HCT116 (cell line): Measurements from ENCODE around the gene ST7. TPM values are rescaled to one million over a fixed set of nuclear protein-coding genes. Genes with fewer than 3 reads are reported as not detected.
A peak's percentile ranks its signal among the peaks of the same experiment; 100 is the strongest.

ENCODE experiments used
- ATAC-seq: fragments of 200-7000 bp; cut with Tn5 transposase; 2 replicates; pipeline ENCODE4 v1.9.1; 2020; ENCODE audit warnings: mild to moderate bottlenecking, moderate library complexity
- BruUV-seq: library from RNA; stranded (reverse); fragments of 400-500 nt; replicated peaks from 2 replicates; lab custom pipeline; 2021; lab: Mats Ljungman, UMichigan
- CTCF ChIA-PET: fragments of 300-600 bp; sonication (Branson Sonifier 250); formaldehyde crosslinking; loops from one replicate; lab custom pipeline; 2021; ENCODE audit warnings: antibody characterized with exemption; lab: Charles Lee
- POLR2A ChIA-PET: fragments of 300-600, 350-600 bp; sonication (Branson Sonifier 250); formaldehyde crosslinking; loops from one replicate; lab custom pipeline; 2021; ENCODE audit warnings: antibody characterized with exemption; lab: Charles Lee
- RAD21 ChIA-PET, 2 experiments: fragments of 300-600 bp; sonication (Branson Sonifier 250); formaldehyde crosslinking; loops; one replicate each; lab custom pipeline; 2023; ENCODE audit warnings: low total read pairs in 2 of 2; ENCODE audit not compliant: uncharacterized antibody in 2 of 2, unreplicated experiment in 2 of 2, low non-redundant PET in 1 of 2; lab: Charles Lee
- DNase-seq: peaks from one replicate; pipeline ENCODE4 v3.0.0-alpha.2; 2010; ENCODE audit warnings: low read depth, low spot score
- H2AFZ ChIP-seq: fragments of 200-600 bp; shearing (Covaris generic), sonication (generic); 2 replicates; pipeline ENCODE4 v1.6.1; 2017; ENCODE audit warnings: low read depth, mixed run types, mixed read lengths, antibody characterized with exemption, low read length; ENCODE audit not compliant: poor library complexity, severe bottlenecking
- H3K27ac ChIP-seq: 2 replicates; pipeline ENCODE4 v1.5.1; 2012; ENCODE audit warnings: low read depth, low read length
- H3K27me3 ChIP-seq: fragments of 200-600 bp; sonication (generic); 2 replicates; pipeline ENCODE4 v1.6.1; 2016; ENCODE audit warnings: mixed run types, low read length, mixed read lengths; ENCODE audit not compliant: insufficient read depth
- H3K36me3 ChIP-seq, 2 experiments: fragments of 200-500 bp in 1 of 2; fragments of 200-600 bp in 1 of 2; sonication (Bioruptor generic) in 1 of 2; sonication (generic) in 1 of 2; 2 replicates each; pipeline versions ENCODE4 v1.5.1 to v1.6.1; 2014 to 2016; ENCODE audit warnings: low read length in 2 of 2, inconsistent platforms in 1 of 2, mixed read lengths in 1 of 2, mixed run types in 1 of 2; ENCODE audit not compliant: insufficient read depth in 2 of 2, control insufficient read depth in 1 of 2
- H3K4me1 ChIP-seq, 2 experiments: fragments of 200-600 bp in 1 of 2; sonication (generic) in 1 of 2; 2 replicates each; pipeline versions ENCODE4 v1.5.1 to v1.6.1; 2012 to 2017; ENCODE audit warnings: low read length in 2 of 2, inconsistent platforms in 1 of 2, mild to moderate bottlenecking in 1 of 2, mixed read lengths in 1 of 2, mixed run types in 1 of 2, moderate library complexity in 1 of 2; ENCODE audit not compliant: insufficient read depth in 2 of 2, control insufficient read depth in 1 of 2
- H3K4me2 ChIP-seq: fragments of 200-600 bp; sonication (generic); 2 replicates; pipeline ENCODE4 v1.6.1; 2017; ENCODE audit warnings: mixed run types, low read length, mixed read lengths
- H3K4me3 ChIP-seq, 2 experiments: fragments of 200-600 bp in 1 of 2; sonication (generic) in 1 of 2; replicated peaks in 1 of 2; 2 replicates each; pipeline ENCODE4 v1.5.1; 2011 to 2016; ENCODE audit warnings: low read length in 2 of 2, control low read depth in 1 of 2, low read depth in 1 of 2, mild to moderate bottlenecking in 1 of 2, mixed read lengths in 1 of 2, mixed run types in 1 of 2
- H3K79me2 ChIP-seq: fragments of 200-600 bp; sonication (generic); 2 replicates; pipeline ENCODE4 v1.6.1; 2017; ENCODE audit warnings: mild to moderate bottlenecking, mixed run types, low read length, moderate library complexity, mixed read lengths; ENCODE audit not compliant: insufficient read depth
- H3K9ac ChIP-seq: fragments of 200-600 bp; sonication (generic); 2 replicates; pipeline ENCODE4 v1.6.1; 2016; ENCODE audit warnings: low read length, mixed read lengths
- H3K9me2 ChIP-seq: fragments of 200-600 bp; sonication (generic), shearing (Covaris generic); 2 replicates; pipeline ENCODE4 v1.6.1; 2017; ENCODE audit warnings: mixed run types, mild to moderate bottlenecking, moderate library complexity; ENCODE audit not compliant: insufficient read depth
- H3K9me3 ChIP-seq, 2 experiments: fragments of 200-500 bp in 1 of 2; fragments of 200-600 bp in 1 of 2; sonication (Bioruptor generic) in 1 of 2; sonication (generic) in 1 of 2; 2 replicates each; pipeline ENCODE4 v1.6.1; 2014 to 2017; ENCODE audit warnings: low read length in 2 of 2, mixed read lengths in 2 of 2, inconsistent platforms in 1 of 2, low read depth in 1 of 2, mild to moderate bottlenecking in 1 of 2, mixed run types in 1 of 2, moderate library complexity in 1 of 2; ENCODE audit not compliant: control insufficient read depth in 1 of 2, insufficient read depth in 1 of 2
- H4K20me1 ChIP-seq: fragments of 200-600 bp; sonication (generic), shearing (Covaris generic); 2 replicates; pipeline ENCODE4 v1.6.1; 2017; ENCODE audit warnings: mixed run types, mild to moderate bottlenecking, moderate library complexity; ENCODE audit not compliant: insufficient read depth
- CBX3 ChIP-seq: IDR thresholded peaks from 2 replicates; pipeline ENCODE4 v1.6.1; 2012; ENCODE audit warnings: low read depth
- CTCF ChIP-seq, 3 experiments: fragments of 200-600 bp in 1 of 3; sonication (generic) in 1 of 3; IDR thresholded peaks in 2 of 3; conservative IDR thresholded peaks in 1 of 3; 2 replicates each; pipeline ENCODE4 v1.5.1; 2012 to 2017; ENCODE audit warnings: low read depth in 2 of 3, low read length in 2 of 3, antibody characterized with exemption in 1 of 3, borderline replicate concordance in 1 of 3, control low read depth in 1 of 3, mild to moderate bottlenecking in 1 of 3, mixed read lengths in 1 of 3, mixed run types in 1 of 3, moderate library complexity in 1 of 3; ENCODE audit not compliant: insufficient read depth in 1 of 3
- RAD21 ChIP-seq: IDR thresholded peaks from 2 replicates; pipeline ENCODE4 v1.6.1; 2012; ENCODE audit warnings: low read depth, mild to moderate bottlenecking
- ZFX ChIP-seq: fragments of 450-650 bp; IDR thresholded peaks from 2 replicates; pipeline ENCODE4 v1.6.1; 2017
- intact Hi-C: fragments of 100-400 bp; cut with micrococcal nuclease; formaldehyde crosslinking; loops from 2 replicates; pipeline ENCODE4 v1.10.0; 2022
- total RNA-seq: library from RNA; stranded (reverse); gene quantifications from one replicate; pipeline ENCODE4 v1.2.1, GENCODE V29; 2021; ENCODE audit not compliant: unreplicated experiment

The ST7 gene
- total RNA-seq, 1 experiment from 2014 or later, result 12.6 TPM

GRCh38 chr7:117012696-117013095 is 59.4 kb downstream of the ST7 start:
- H3K27me3 ChIP-seq, result no peaks in the 10 kb centered on the region
- BruUV-seq, result no TSS peak
- no peaks in the 10 kb centered on the region for H3K79me2 ChIP-seq
- H3K4me2 ChIP-seq, result no peak overlapping the region
- no peaks in the 10 kb centered on the region for H3K9me2 ChIP-seq
- peak; percentile 16 for DNase-seq
- POLR2A ChIA-PET, result no interaction called here
- ATAC-seq, result peak; percentile 70
- intact Hi-C loops, result no loop called here
- TF ChIP-seq RAD21 (peak; percentile 36; the same call in 1 of the 2 replicates), CTCF (IDR thresholded peaks at IDR 0.05 in 2 of 3, conservative IDR thresholded peaks at IDR 0.05 in 1 of 3; ENCODE audit: borderline replicate concordance in 1 of 3, insufficient read depth in 1 of 3, low read depth in 2 of 3, low read length in 2 of 3) (peak; percentile 35 to 49 (median 36); a peak in 4 of 6 replicates), CBX3 (no peak)
- TF ChIP-seq, all 23 proteins: peak for 2
- Histone ChIP-seq H3K4me3 (no peak overlapping the region), H3K9me3 (no peaks in the 10 kb centered on the region), H3K9ac (no peak overlapping the region), H4K20me1 (no peaks in the 10 kb centered on the region), H3K27ac (no peak overlapping the region), H3K36me3 (no peaks in the 10 kb centered on the region), H2AFZ (no peak overlapping the region), H3K4me1 (peaks cover 0 to 5% of the 10 kb centered on the region in 2 experiments; a peak in 1 of 4 replicates)
- CTCF ChIA-PET, result interaction anchor here (1.0 to 1.8 kb wide), 2 partner anchors 24 to 82 kb away, joined by 3 to 7 read pairs; no protein-coding TSS in a partner anchor
- RAD21 ChIA-PET, result no interaction called here

DNA sequence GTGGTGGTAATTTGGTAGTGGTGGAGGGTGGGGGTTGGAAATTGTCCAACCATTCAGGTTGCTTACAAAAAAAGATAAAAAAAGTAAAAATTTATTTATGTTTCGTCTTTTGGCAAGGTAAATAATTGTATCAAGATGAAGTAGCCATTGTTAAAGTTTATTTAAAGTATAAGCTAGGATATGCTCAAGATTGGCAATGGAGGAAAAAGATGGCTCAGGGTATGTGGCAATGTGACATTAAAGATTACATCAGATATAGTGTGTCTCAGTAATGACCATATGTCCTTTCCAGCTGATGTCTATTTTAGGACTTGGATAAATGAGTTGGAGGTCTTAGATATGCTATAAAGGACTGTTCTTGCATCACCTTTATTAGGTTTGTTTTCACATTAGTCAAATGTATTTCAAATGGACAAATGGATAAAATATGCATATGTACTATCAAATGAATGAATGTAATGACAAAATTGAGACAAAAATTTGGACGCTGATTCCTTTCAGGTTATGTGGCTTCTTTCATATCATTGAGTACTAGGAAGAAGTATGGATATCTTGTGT is 60.9 kb downstream of the ST7 start:
- no peaks in the 10 kb centered on the region for H3K79me2 ChIP-seq
- peaks cover 4 to 18% of the 10 kb centered on the region in 2 experiments for H3K4me1 ChIP-seq
- intact Hi-C loops, result no loop called here
- ATAC-seq, result no peak
- no peak overlapping the region for H3K9ac ChIP-seq
- no peak overlapping the region for H3K4me3 ChIP-seq
- no peak overlapping the region for H3K27ac ChIP-seq
- no peaks in the 10 kb centered on the region for H4K20me1 ChIP-seq
- no peaks in the 10 kb centered on the region for H3K36me3 ChIP-seq
- no peaks in the 10 kb centered on the region for H3K9me2 ChIP-seq
- no peak overlapping the region for H3K4me2 ChIP-seq
- no peaks in the 10 kb centered on the region for H3K27me3 ChIP-seq
- POLR2A ChIA-PET, result interaction anchor here (1.4 kb wide), 1 partner anchor 9 kb away, joined by 3 read pairs; no protein-coding TSS in a partner anchor
- CTCF ChIA-PET, result no interaction called here
- no peak for DNase-seq
- no TSS peak for BruUV-seq
- RAD21 ChIA-PET, result no interaction called here
- H2AFZ ChIP-seq, result no peak overlapping the region
- no peaks in the 10 kb centered on the region for H3K9me3 ChIP-seq
- TF ChIP-seq ZFX, result no peak
